Coronary artery (tissue), 2 donors: Measurements from ENCODE around the gene RBL2.
"Not testable (repeated sequence)": the region's sequence is repeated elsewhere in the genome, so short reads cannot be mapped to it uniquely, and the experiment has no call there.

Experiments used
- DNase-seq: peaks from one replicate; pipeline ENCODE4 v3.0.0-alpha.2; 2017; ENCODE audit warnings: low spot score
- H3K27ac ChIP-seq, 2 donors: fragments of 200-600 bp; sonication (generic); one replicate each; pipeline ENCODE4 v1.5.1; 2016 to 2019
- H3K4me3 ChIP-seq: fragments of 200-600 bp; sonication (generic); 2 replicates; pipeline ENCODE4 v1.5.1; 2016; ENCODE audit warnings: mild to moderate bottlenecking, moderate library complexity
- TF ChIP-seq, protein P1 (sequence below): fragments of 200-600 bp; sonication (generic); IDR thresholded peaks from one replicate; pipeline ENCODE4 v1.5.1; 2019; ENCODE audit warnings: antibody characterized with exemption

Gene RBL2

DNA sequence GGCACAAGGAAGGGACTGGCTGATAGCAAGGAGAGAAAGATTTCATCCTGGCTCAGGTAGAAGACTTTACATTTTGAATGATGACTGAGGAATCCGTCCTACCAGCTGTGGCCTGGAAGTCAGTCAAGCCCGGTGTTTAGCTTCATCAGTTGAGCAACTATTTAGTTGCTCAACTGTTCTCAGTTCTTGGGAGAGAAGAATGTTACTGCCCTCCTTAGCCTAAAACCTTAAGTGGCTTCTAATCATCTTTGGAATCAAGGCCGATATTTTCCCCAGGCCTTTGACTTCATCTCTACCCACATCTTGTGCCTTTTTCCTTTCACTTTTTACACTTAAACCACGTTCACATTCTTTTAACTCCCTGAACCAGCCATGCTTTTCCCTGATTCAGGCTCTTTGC, 17.3 kb upstream of the RBL2 start:
- no peak overlapping the region for H3K27ac ChIP-seq

GRCh38 chr16:53417976-53418375, 16.3 kb upstream of the RBL2 start:
- DNase-seq = no peak
- no peak overlapping the region for H3K27ac ChIP-seq
- TF ChIP-seq, protein P1, sequence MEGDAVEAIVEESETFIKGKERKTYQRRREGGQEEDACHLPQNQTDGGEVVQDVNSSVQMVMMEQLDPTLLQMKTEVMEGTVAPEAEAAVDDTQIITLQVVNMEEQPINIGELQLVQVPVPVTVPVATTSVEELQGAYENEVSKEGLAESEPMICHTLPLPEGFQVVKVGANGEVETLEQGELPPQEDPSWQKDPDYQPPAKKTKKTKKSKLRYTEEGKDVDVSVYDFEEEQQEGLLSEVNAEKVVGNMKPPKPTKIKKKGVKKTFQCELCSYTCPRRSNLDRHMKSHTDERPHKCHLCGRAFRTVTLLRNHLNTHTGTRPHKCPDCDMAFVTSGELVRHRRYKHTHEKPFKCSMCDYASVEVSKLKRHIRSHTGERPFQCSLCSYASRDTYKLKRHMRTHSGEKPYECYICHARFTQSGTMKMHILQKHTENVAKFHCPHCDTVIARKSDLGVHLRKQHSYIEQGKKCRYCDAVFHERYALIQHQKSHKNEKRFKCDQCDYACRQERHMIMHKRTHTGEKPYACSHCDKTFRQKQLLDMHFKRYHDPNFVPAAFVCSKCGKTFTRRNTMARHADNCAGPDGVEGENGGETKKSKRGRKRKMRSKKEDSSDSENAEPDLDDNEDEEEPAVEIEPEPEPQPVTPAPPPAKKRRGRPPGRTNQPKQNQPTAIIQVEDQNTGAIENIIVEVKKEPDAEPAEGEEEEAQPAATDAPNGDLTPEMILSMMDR = no peak

More for the DNA sequence above, 17.3 kb upstream of the RBL2 start:
- H3K4me3 ChIP-seq = no peak overlapping the region
- DNase-seq = no peak
- TF ChIP-seq, protein P1 = no peak

DNA sequence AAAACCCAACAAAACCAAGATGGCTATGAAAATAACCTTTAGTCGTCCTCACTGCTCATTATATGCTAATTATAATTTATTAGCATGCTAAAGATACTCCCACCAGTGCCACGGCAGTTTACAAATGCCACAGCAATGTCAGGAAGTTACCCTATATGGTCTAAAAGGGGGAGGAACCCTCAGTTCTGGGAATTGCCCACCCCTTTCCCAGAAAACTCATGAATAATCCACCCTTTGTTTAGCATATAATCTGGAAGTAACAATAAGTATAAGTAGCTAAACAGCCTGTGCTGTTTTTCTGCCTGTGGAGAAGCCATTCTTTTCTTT, 14.9 kb upstream of the RBL2 start:
- not testable (repeated sequence) for H3K4me3 ChIP-seq, H3K27ac ChIP-seq, DNase-seq

More at GRCh38 chr16:53417976-53418375, 16.3 kb upstream of the RBL2 start:
- no peak overlapping the region for H3K4me3 ChIP-seq

GRCh38 chr16:53421248-53421647, 13.0 kb upstream of the RBL2 start:
- TF ChIP-seq, protein P1 = no peak
- Histone ChIP-seq H3K27ac (no peak overlapping the region), H3K4me3 (no peak overlapping the region)
- DNase-seq = no peak

GRCh38 chr16:53423968-53424367, 10.3 kb upstream of the RBL2 start:
- H3K4me3 ChIP-seq, H3K27ac ChIP-seq, DNase-seq: not testable (repeated sequence)

DNA sequence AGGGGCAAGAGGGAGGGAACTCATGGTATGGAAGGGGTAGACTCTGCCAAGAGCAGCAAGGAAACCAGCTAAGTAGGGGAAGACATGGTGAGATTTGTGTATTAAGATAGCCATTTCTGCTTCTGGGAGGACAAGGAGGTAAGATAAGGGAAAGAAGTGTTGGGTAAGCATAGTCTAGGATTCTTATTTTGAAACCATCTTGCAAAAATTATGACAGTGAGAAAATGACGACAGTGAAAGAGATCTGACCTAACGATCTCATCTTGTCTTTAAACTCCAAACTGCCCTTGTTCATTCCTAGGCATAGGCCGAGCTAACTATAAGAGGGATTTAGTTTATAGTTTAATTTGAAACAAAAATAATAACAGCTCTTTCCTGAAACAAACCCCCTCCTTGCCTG, 5.6 kb upstream of the RBL2 start:
- no peak overlapping the region for H3K27ac ChIP-seq
- no peak overlapping the region for H3K4me3 ChIP-seq
- no peak for DNase-seq
- TF ChIP-seq, protein P1 = no peak

DNA sequence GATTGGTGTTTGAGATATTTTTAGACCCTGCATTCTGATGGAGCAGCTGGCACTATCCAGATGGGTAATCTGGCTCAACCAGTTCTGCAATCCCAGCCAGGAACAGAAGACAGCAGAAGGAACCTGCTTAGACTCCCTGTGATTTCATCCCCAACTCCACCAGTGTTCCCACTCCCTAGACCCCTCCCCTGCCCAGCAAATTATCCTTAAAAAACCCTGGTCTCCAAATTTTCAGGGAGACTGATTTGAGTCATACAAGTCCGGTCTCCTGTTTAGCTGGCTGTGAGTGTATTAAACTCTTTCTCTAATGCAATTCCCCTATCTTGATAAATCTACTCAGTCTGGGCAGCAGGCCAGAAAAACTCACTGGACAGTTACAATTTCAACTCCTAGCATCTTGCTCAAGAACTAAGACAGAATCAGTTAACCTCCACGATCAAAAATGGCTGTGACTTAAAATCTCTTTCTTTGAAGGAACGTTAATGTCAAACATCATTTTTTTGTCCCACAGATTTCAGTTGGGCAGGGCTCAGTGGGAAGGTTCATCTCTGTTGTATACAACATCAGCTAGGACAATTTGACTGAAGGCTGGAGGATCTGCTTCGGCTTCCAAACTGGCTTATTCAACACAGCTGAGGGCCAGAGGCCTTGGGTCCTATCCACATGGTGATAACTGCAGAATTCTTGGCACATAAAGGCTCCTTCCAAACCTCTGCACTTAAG, 4.9 kb upstream of the RBL2 start:
- H3K27ac ChIP-seq = no peak overlapping the region
- no peak overlapping the region for H3K4me3 ChIP-seq
- DNase-seq = no peak
- TF ChIP-seq, protein P1 = no peak

DNA sequence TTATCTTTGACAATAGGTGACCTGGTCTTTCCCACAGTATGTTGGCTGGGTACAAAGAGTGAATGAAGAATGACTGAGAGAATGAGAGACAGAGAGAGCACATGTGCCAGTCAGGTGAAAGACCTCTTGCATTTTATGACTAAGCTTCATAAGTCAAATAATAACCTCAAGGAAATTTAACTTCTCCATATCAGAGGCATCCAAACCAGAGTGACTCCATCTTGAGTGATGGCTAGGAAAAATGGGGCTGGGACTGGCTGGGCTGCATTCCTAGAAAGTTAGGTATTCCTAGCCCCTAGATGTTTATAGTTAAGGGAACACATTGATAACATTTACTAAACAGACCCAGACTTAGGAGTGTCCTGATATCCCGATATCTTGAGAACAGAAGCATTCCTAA, 3.9 kb upstream of the RBL2 start:
- DNase-seq = no peak
- Histone ChIP-seq H3K4me3 (no peak overlapping the region), H3K27ac (no peak overlapping the region)
- TF ChIP-seq, protein P1 = no peak
